WTC11 (cell line): ENCODE measurements around the gene NT5C3B. TPM values are rescaled to one million over a fixed set of nuclear protein-coding genes. Genes with fewer than 3 reads are reported as not detected.

ENCODE experiments used
- ATAC-seq: fragments of 200-7000 bp; cut with Tn5 transposase; 2 replicates; pipeline ENCODE4 v1.10.0; 2021; ENCODE audit warnings: mild to moderate bottlenecking, moderate library complexity
- CTCF ChIA-PET: fragments of 300-600 bp; sonication (Branson Sonifier 250); formaldehyde crosslinking; loops from one replicate; lab custom pipeline; 2021; ENCODE audit warnings: antibody characterized with exemption; lab: Charles Lee
- POLR2A ChIA-PET: fragments of 350-600 bp; sonication (Branson Sonifier 250); formaldehyde crosslinking; loops from one replicate; lab custom pipeline; 2021; ENCODE audit warnings: antibody characterized with exemption; lab: Charles Lee
- DNase-seq: peaks from one replicate; pipeline ENCODE4 v3.0.0; 2021; ENCODE audit warnings: low spot score
- H3K27ac Mint-ChIP-seq: 2 replicates; pipeline ENCODE4 v1.8.0; 2021; ENCODE audit warnings: mixed read lengths
- H3K27me3 Mint-ChIP-seq: 2 replicates; pipeline ENCODE4 v1.8.0; 2021; ENCODE audit warnings: low read depth, mild to moderate bottlenecking, moderate library complexity, mixed read lengths
- H3K36me3 Mint-ChIP-seq: 2 replicates; pipeline ENCODE4 v1.8.0; 2021; ENCODE audit warnings: mixed read lengths
- H3K4me1 Mint-ChIP-seq: 2 replicates; pipeline ENCODE4 v1.8.0; 2022; ENCODE audit warnings: mixed read lengths
- H3K4me3 Mint-ChIP-seq: 2 replicates; pipeline ENCODE4 v1.8.0; 2021; ENCODE audit warnings: mild to moderate bottlenecking, moderate library complexity, mixed read lengths
- H3K9me3 Mint-ChIP-seq: 2 replicates; pipeline ENCODE4 v1.8.0; 2021; ENCODE audit warnings: mixed read lengths
- AR ChIP-seq: fragments of 250-450 bp; sonication (Bioruptor Pico); IDR thresholded peaks from 2 replicates; pipeline ENCODE4 v1.9.0; 2021; ENCODE audit warnings: mild to moderate bottlenecking
- ATF3 ChIP-seq: sonication (generic); formaldehyde crosslinking; conservative IDR thresholded peaks from 2 replicates; pipeline ENCODE4 v1.8.1; 2022; ENCODE audit warnings: mild to moderate bottlenecking, missing genetic modification reagents
- CBFB ChIP-seq: sonication (generic); formaldehyde crosslinking; IDR thresholded peaks from 2 replicates; pipeline ENCODE4 v1.8.1; 2022; ENCODE audit warnings: mild to moderate bottlenecking, low read depth, missing genetic modification reagents
- CTCF ChIP-seq: fragments of 200-600 bp; IDR thresholded peaks from 2 replicates; pipeline ENCODE4 v1.8.0; 2022; ENCODE audit warnings: antibody characterized with exemption
- ERG ChIP-seq: fragments of 250-450 bp; sonication (Bioruptor Pico); IDR thresholded peaks from 2 replicates; pipeline ENCODE4 v1.8.0; 2021; ENCODE audit warnings: mild to moderate bottlenecking
- FOXJ3 ChIP-seq: sonication (generic); formaldehyde crosslinking; IDR thresholded peaks from 2 replicates; pipeline ENCODE4 v1.9.0; 2021; ENCODE audit warnings: missing genetic modification reagents, mild to moderate bottlenecking, borderline replicate concordance
- GTF2I ChIP-seq: fragments of 250-450 bp; sonication (Bioruptor Pico); conservative IDR thresholded peaks from 2 replicates; pipeline ENCODE4 v1.4.0; 2021; ENCODE audit warnings: mild to moderate bottlenecking
- MLX ChIP-seq: sonication (generic); formaldehyde crosslinking; IDR thresholded peaks from 2 replicates; pipeline ENCODE4 v1.8.1; 2023; ENCODE audit warnings: mild to moderate bottlenecking, missing genetic modification reagents, moderate library complexity
- MYBL2 ChIP-seq: sonication (generic); formaldehyde crosslinking; IDR thresholded peaks from 2 replicates; pipeline ENCODE4 v1.8.1; 2023; ENCODE audit warnings: mild to moderate bottlenecking, moderate library complexity, missing genetic modification reagents
- PREB ChIP-seq: sonication (generic); formaldehyde crosslinking; IDR thresholded peaks from 2 replicates; pipeline ENCODE4 v1.8.1; 2022; ENCODE audit warnings: mild to moderate bottlenecking, missing genetic modification reagents, moderate library complexity, borderline replicate concordance
- RELA ChIP-seq: sonication (generic); formaldehyde crosslinking; IDR thresholded peaks from 2 replicates; pipeline ENCODE4 v1.8.1; 2022; ENCODE audit warnings: missing genetic modification reagents, mild to moderate bottlenecking, borderline replicate concordance
- SMAD3 ChIP-seq: sonication (generic); formaldehyde crosslinking; IDR thresholded peaks from 2 replicates; pipeline ENCODE4 v1.8.0; 2022; ENCODE audit warnings: missing genetic modification reagents, mild to moderate bottlenecking, borderline replicate concordance
- SP1 ChIP-seq: sonication (generic); formaldehyde crosslinking; conservative IDR thresholded peaks from 2 replicates; pipeline ENCODE4 v1.8.1; 2022; ENCODE audit warnings: missing genetic modification reagents
- TEAD1 ChIP-seq: sonication (generic); formaldehyde crosslinking; IDR thresholded peaks from 2 replicates; pipeline ENCODE4 v1.8.0; 2022; ENCODE audit warnings: mild to moderate bottlenecking, missing genetic modification reagents
- ZBTB43 ChIP-seq: sonication (generic); formaldehyde crosslinking; IDR thresholded peaks from 2 replicates; pipeline ENCODE4 v1.8.1; 2023; ENCODE audit warnings: mild to moderate bottlenecking, missing genetic modification reagents
- ZMAT4 ChIP-seq: fragments of 250-450 bp; sonication (Bioruptor Pico); IDR thresholded peaks from 2 replicates; pipeline ENCODE4 v1.9.0; 2021; ENCODE audit warnings: mild to moderate bottlenecking
- ZNF396 ChIP-seq: fragments of 250-450 bp; sonication (Bioruptor Pico); IDR thresholded peaks from 2 replicates; pipeline ENCODE4 v1.8.0; 2021; ENCODE audit warnings: mild to moderate bottlenecking, moderate library complexity, borderline replicate concordance
- ZNF416 ChIP-seq: fragments of 250-450 bp; sonication (Bioruptor Pico); IDR thresholded peaks from 2 replicates; pipeline ENCODE4 v1.9.0; 2021; ENCODE audit warnings: mild to moderate bottlenecking, inconsistent platforms
- ZNF423 ChIP-seq: fragments of 250-450 bp; sonication (Bioruptor Pico); IDR thresholded peaks from 2 replicates; pipeline ENCODE4 v2.1.2; 2022; ENCODE audit warnings: mild to moderate bottlenecking, moderate library complexity
- ZNF425 ChIP-seq: fragments of 250-450 bp; sonication (Bioruptor Pico); conservative IDR thresholded peaks from 2 replicates; pipeline ENCODE4 v1.9.0; 2021; ENCODE audit warnings: mild to moderate bottlenecking
- ZNF512 ChIP-seq: sonication (generic); formaldehyde crosslinking; IDR thresholded peaks from 2 replicates; pipeline ENCODE4 v1.8.1; 2022; ENCODE audit warnings: missing genetic modification reagents, borderline replicate concordance
- ZNF671 ChIP-seq: fragments of 250-450 bp; sonication (Bioruptor Pico); IDR thresholded peaks from 2 replicates; pipeline ENCODE4 v1.8.0; 2021; ENCODE audit warnings: mild to moderate bottlenecking
- total RNA-seq: library from RNA; stranded (reverse); gene quantifications from 3 replicates; pipeline ENCODE4 v1.2.3, GENCODE V29; 2021

Gene NT5C3B
- total RNA-seq, 1 experiment from 2014 or later = 58.1 TPM

GRCh38 chr17:41864836-41865595, 29.0 kb upstream of the NT5C3B start, which contains the start of gene KLHL11:
Gene KLHL11 (minus strand): TSS chr17:41865423. CDS start chr17:41865370, 53 bp downstream.
- ChIA-PET POLR2A (interaction anchor here (0.5 to 3.3 kb wide), 12 partner anchors 9 to 176 kb away, joined by 3 to 20 read pairs (median 4); partner anchors contain the start of genes ACLY, CNP, EIF1 and JUP), CTCF (interaction anchor here (0.7 to 3.8 kb wide), 13 partner anchors 30 to 169 kb away, joined by 3 to 20 read pairs (median 4); partner anchors contain the start of genes FKBP10, JUP, NKIRAS2 and NT5C3B)
- peak; percentile 91 for DNase-seq
- H3K27ac Mint-ChIP-seq = peak within 1 kb of the TSS; percentile 97
- ATAC-seq = peak; percentile 88
- peaks cover 33% of the 10 kb centered on the region for H3K36me3 Mint-ChIP-seq
- H3K4me1 Mint-ChIP-seq = peaks cover 23% of the 10 kb centered on the region
- no peaks in the 10 kb centered on the region for H3K9me3 Mint-ChIP-seq
- H3K4me3 Mint-ChIP-seq = no peak within 1 kb of the TSS; the same call in 1 of the 2 replicates
- no peaks in the 10 kb centered on the region for H3K27me3 Mint-ChIP-seq
- TF ChIP-seq RELA (no peak), MLX (CRISPR knock-in tag) (no peak), TEAD1 (CRISPR knock-in tag) (peak; percentile 13; the same call in 1 of the 2 replicates), ZNF671 (no peak), SMAD3 (CRISPR knock-in tag) (no peak), FOXJ3 (CRISPR knock-in tag) (no peak), ZBTB43 (peak; percentile 78), ZNF396 (CRISPR knock-in tag) (no peak), GTF2I (CRISPR knock-in tag) (no peak), ZNF425 (CRISPR knock-in tag) (no peak), SP1 (CRISPR knock-in tag) (peak; percentile 69), ERG (no peak), MYBL2 (no peak), ZNF512 (no peak), CBFB (CRISPR knock-in tag) (0 out of 2 replicates have a peak, but pooled peaks have one; percentile 47), CTCF (no peak), ZMAT4 (CRISPR knock-in tag) (no peak), ATF3 (CRISPR knock-in tag) (no peak), PREB (CRISPR knock-in tag) (no peak), AR (CRISPR knock-in tag) (no peak), ZNF423 (CRISPR knock-in tag) (no peak), ZNF416 (no peak)
